GM18502 (cell line): ENCODE results near the gene ANKS1B.

Experiments used
- ATAC-seq: cut with Tn5 transposase; IDR thresholded peaks from one replicate; pipeline ENCODE4 v1.9.1; 2021; ENCODE audit warnings: mild to moderate bottlenecking; ENCODE audit not compliant: unreplicated experiment, poor library complexity

ANKS1B gene

DNA sequence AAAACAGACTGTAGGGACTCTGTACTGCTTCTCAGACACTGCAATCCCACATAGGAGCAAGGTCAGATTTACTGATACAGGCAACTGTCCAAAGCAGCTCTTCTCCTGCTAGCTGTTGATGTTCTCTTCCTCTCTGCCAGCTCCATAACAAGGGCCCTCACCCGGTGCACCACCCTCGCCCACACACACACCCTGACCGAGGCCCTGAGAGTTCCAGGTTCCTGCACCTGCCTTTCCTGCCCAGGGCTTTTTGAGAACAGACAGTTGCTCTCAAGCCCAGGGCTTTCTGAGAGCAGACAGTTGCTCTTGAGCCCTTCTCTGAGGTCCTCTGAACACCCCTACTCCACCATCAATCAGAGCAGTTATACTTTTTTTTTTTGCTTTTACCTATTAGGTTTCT, 571.0 kb downstream of the ANKS1B start:
- no peak for ATAC-seq

DNA sequence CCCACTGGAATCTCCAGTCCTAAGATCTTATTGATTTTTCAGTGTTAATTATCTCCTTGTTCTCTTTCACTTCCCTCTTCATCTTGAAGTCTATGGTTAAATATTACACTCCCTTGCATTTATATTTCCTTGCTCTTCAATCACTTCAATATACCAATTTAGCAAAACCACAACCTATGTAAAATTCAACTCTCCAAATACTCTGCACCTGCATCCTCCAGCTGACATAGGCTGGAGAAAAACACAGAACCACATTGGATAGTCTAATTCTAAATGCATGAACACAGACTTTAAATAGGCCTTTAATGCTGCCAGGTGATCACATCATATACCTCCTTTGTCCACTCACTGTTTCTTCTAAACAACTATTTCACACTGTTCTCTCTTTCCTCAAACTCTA, 591.0 kb downstream of the ANKS1B start:
- no peak for ATAC-seq

DNA sequence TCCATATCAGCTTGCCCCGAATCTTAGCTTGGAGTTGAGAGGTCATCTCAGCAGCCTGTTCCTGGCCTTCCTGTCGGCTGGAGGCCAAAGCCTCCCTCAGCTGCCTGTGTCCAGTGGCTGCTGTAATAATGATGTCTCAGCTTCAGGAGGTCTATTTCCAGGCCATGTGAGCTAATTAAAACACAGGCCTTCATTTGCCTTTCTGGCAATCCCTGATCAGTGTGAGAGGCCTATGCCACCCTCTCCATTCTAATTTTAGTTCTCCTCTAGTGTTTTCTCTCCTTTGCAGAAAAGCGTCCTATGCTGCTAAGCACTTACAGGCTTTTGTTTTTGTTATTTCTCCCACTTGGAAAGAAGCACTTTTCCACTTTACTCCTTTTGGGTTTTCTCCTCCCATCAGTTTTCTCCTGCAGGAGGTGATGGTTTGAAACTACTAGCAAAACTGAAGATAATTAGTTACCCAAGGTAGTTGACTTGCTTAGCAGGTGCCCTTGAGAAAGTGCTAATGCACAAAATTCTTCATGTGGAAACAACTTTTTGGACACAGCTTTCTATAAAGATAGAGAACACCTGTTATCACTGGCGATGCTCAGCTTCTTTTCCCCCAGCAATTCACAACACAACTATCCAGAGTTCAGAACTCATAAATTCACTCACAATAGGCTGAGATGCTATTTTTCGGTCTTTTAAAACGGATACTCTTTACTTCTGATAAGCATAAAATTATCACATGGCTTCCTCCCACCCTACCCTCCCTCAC, 592.5 kb downstream of the ANKS1B start:
- ATAC-seq, result no peak

DNA sequence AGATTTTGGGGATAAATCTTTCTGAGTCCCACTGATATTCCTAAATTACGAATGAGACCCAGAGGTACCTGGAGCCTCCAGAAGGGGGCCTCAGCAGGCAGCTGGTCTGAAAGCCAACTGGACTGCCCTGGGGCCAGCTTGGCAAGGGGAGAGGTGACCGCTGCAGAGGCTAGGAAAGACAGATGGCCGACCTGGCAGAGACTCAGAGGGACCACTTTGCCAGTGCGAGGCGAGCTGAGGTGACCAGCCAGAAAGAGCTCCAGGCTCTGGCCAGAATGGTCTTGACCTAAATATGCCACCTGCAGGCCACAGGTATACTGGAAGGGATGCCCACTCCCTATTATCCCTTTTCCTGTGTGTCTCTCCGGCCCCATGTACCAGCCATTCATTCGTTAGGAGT, 594.0 kb downstream of the ANKS1B start:
- ATAC-seq, result no peak

DNA sequence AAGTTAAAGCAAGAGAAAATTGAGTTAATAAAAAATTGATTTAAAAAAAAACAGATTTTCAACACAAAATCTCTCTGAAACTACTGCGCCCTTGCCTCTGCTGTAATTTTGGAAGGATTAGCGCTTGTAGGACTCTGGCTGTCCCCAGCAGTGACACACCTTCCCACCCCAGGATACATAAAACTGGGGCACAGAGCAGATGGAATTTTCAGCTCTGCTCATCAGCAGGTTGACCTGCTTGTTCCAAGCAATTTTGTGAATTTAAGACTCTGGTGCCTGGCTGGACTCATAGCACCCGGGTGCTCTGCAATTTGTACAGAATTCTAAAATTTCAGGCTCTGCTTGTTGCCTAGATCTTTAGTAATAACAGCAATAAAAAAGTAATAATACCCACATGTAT, 595.0 kb downstream of the ANKS1B start:
- ATAC-seq, result no peak

DNA sequence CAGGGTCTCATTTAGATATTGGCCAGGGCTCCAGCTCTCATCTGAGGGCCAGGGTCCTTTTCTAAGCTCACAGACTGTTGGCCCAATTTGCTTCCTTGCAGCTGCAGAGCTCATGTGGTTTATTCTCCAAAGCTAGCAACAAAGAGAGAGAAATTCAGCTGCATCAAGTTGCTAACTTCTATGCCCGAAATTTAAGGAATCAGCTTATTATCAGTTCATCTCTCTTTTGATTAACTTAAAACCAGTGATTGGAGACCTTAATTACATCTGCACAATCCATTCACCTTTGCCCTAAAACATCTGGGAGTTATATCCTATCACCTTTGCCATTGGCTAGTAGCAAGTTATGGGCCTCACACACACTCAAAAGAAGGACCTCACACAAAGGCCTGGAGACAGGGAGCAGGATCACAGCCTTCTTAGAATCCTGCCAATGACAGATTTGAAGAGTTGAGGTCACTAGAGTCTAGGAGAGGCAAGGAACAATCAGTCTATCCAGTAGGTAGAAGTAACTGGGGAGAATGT, 596.0 kb downstream of the ANKS1B start:
- ATAC-seq, result no peak

DNA sequence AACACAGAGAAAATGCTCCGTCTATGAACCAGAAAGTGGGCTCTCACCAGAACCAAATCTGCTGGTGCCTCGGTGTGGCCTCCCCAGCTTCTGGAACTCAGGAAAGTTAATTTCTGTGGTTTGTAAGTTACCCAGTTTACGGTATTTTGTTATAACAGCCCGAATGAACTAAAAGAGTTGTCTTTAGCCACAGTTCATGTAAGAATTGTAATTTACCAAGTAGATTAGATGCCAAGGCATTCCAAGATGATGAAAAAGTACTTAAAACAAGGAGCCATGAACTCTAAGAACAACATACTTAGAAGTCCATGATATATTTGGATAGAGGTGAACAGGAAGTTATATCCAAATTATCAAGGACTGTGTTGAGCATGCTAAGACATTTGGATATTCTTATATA, 597.1 kb downstream of the ANKS1B start:
- no peak for ATAC-seq

DNA sequence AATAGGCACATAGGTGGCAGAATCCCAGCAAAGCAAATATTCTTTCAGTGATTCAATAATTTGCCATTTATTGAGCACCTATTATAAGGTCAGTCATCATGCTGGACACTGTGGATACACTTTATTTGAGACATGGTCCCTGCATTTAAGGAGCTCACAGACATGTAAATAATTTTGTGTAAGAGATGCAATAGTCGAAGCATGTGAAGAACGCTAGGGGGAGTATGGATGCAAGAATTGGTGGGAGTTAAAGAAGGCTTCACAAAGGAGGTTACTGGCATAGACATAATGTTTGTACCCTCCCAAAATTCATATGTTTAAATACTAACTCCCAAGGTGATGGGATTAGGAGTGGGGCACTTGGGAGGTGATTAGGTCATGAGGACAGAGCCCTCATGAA, 597.8 kb downstream of the ANKS1B start:
- ATAC-seq, result peak; percentile 57

DNA sequence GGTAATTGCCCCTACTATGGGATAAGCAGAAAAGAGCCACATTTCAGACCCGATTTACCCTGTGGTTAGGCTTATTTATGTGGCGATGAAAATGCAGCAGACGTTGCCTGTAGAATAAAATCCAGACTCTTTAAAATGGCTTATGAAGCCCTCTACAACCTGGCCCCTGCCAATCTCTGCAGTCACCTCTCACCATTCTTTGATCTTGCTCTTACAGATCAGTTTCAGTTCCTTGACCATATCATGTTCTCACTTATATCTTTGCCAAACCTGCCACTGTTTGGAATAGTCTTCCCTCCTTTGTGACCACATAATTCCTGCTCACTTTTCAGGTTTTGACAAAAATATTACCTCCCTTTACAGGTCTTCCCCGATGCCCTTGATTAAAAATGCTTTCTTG, 601.5 kb downstream of the ANKS1B start:
- peak; percentile 37 for ATAC-seq

DNA sequence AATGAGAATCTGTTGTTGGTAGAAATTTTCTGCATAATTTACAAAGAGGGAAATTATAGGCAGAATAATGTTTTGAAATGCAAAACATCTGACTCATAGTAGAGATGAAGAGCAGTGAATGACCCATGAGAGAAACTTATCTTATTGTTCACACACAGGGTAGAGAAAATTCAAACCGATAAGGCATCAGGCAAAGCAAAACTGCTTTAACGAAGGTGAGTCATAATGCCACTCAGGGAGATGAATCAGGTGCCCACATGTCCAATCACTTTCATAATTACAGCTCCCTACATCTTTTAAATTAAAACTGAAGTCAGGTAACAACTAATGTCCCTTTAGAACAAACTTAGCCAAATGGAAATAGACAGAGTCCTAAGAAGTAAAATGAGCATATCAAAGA, 602.7 kb downstream of the ANKS1B start:
- ATAC-seq, result peak; percentile 93

DNA sequence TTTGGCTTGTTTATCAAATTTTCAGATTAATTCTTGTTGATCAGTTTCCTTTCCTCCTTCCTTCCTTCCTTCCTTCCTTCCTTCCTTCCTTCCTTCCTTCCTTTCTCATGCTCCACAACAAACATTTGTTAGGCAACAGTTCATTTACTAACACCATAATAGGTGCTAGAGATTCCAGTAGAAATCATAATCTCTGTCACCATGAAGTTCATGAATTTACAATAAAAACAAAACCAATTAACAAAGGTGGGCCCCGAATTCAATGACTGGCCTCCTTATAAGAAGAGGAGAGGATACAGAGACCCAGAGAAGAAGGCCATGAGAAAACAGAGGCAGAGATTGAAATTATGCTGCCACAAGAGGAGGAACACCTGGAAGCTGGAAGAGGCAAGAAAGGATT, 604.0 kb downstream of the ANKS1B start:
- no peak for ATAC-seq

DNA sequence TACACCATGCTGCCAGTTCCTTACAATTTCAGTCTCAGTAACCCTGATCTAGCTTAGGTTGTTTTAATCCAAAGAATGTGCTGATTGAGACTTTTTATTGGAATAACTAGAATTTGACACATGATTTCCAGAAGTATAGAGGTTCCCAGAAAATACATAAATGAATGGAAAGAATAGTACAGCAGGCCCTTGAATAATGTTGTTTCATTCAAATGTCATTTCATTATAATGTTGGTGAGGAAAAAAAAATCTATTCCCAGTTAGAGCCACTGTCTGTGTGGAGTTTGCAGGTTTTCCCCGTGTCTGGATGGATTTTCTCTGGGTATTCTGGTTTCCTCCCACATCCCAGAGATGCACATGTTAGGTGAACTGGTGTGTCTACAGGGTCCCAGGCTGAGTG, 610.7 kb downstream of the ANKS1B start:
- ATAC-seq, result no peak

DNA sequence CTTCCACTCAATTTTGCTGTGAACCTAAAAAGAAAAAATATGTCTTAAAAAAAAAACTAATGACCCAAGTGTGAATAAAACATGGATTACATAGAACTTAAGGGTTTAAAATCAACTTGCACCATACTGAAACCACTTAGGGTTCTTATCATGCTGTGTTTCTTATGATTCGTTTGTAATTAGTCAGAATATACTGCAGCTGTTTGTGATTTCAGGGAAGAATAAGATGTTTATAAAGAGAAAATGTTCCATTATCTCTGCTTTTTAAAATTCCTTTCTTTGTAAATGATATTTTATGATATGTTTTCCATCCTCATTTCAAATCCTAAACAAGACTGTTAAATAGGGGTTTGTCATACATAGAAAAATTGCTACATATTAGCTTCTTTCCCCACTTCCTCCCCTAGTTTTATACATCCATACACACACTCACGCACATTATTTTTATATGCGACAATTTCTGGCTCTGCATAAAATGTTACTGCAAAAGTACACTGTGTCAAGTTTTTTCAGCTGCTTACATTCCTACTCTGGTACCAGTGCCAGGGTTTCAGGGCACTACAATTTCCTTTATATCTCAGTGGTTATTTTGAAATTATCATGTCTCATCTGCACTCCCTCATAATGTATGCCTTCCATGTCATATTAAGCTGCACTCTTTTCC, 612.3 kb downstream of the ANKS1B start:
- no peak for ATAC-seq

DNA sequence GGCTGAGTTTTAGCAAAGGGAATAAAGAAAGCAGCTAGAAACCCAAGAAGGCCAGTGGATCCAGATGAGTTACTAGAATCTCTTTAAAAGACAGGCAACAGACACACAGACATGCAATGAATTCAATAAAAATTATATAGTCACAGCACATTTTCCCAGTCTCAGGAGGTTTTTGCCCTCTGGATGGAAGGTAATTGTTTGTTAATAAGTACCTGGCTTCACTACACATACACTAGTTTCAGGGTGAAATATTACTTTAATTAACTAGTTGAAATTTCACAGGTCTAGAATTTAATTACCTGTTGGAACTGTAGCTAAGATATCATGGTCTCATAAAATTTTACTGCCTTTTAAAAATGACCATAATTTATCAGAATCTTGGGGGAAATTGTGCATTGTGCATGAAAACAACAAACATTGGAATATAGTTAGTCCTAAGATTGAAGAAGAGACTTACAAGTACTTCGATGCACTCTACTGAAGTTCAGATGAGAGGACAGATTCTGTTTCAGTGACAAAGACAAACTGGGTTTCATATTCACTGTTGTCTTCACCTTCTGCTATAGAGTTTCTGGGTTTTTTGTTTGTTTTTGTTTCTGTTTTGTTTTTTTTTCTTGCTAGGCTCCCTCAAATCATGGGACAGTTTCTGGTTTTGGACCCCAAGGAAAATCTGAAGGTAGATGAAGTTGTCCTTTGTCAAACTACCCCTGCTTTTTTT, 614.2 kb downstream of the ANKS1B start:
- ATAC-seq, result no peak

DNA sequence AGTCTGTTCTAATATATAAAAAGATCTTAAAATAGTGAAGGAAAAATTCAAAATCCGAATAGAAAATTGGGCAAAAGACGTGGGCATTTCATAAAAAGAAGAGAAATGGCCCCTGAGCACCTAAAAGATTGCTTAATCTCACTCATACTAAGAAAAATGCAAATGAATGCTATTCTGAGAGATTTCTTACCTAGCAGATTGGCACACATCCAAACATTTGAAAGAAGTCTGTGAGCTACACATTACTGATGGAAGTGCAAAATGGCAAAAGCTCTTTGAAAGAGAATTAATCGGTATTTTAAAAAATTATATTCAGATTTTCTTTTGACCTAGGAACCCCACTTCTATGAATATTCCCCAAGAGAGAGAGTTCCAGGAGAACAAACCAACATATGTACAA, 617.6 kb downstream of the ANKS1B start:
- no peak for ATAC-seq

DNA sequence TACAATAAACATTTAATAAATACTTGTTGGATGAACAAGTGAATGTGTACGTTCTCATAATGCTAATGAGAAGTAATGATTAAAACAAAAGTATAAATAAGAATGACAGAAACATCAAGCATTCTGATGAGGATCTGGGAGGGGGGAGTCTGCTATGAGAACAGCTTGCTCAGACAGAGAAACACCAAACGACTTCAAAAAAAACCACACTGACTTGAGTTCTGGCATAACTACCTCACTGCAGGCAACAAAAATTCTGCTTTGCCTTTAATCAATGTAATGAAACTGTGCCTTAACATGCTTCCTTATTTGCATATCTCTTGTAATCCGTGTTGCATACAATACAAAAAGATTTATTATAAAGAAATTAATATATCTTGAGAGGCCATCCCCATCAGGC, 632.5 kb downstream of the ANKS1B start:
- no peak for ATAC-seq

DNA sequence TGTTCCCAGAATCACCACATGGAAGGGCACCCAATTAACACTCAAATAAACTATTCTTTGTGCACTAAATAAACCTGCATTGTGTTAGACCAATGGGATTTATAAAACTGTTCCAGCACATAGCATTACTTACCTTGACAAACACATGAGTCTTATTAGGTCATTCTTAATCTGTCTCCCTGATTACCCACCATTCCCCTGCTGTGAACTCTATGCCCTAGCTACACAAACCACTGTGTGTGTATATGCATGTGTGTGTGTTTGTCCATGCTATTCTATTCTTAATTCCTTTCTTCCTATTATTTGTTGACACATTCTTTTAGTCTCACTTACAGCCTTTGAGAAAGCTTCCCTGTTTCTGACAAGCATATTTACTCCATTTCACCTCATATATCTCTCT, 640.8 kb downstream of the ANKS1B start:
- no peak for ATAC-seq

DNA sequence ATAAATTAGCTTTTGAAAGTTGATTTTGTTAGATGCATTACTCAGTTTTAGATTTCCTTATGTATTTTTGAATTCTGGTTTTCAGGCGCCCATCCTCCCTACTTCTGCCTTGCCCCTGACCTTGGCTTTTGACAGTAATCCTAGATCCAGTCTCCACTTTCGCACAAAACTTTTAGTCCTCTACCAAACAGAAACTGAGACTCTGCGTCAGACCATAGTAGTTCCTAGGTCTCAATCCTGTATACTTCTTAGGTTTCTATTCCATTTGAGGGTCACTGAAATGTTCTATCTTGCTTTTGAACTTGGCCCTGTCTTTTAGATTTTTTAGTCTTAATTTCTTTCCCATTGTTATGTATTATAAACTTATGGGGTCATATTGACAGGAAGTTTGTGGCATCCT, 645.1 kb downstream of the ANKS1B start:
- ATAC-seq, result no peak

DNA sequence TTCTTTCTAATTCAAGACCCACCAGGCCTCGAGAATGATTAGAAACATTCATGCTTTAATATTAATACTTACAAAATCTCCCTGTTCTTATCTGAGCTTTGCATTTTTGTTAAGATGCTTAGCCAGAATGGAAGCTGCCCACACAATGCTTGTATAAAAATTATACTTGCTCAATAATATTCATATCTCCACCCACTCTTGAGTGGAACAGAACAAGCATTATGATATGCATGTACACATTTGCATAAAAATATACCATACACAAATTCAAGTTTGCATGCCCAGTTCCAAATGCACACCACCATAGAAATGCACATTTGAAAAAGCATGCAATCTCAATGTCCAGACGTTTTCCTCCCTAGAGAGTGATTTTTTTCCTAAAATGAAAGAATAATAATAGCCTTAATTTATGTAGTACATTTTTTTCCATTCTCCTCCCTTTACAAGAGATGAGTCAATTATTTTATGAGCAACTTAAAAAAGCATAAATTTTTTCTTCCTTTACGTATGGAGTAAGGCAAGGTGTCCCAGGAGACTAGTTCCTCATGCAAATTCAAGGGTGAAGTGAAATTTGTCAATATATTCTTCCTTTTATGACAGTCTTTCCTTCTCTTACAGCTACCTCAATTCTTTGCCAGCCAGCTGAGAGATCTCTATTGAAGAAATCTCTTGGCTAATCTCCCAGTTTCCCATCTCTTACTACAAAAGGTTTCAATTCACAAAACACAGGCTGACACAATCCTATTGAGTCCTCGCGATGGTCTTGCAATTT, 650.3 kb downstream of the ANKS1B start:
- no peak for ATAC-seq

DNA sequence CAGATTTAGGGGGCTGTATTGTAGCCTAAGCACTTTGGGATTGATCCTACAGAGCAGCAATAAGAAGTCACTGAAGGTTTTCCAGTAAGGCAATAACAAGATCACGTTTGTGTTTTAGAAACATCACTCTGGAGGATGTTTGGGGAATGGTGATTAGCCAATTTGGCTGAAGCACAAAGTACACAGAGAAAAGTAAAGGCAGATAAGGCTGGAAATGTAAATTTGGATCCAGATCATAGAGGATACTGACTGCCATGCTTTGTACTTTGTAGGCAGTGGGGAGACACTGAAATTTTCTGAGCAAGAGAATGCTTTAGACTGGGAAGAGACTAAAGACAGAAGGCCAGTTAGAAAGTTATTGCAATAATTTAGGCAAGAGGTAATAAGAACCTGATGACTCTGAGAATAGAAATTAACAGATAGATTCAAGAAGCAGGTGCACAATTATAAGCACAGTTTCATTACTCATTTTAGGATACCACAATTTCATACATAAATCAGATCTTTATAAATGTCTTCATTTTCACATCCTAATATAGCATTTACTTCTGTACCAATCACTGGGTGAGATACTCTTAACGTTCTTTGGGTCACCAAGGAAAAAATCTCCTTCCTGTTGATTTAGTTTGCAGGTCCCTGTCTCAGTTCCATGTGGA, 651.7 kb downstream of the ANKS1B start:
- no peak for ATAC-seq
